Dermis microvascular lymphatic vessel endothelial cell (primary cell): Measurements from ENCODE around the gene ETFA. TPM values are rescaled to one million over a fixed set of nuclear protein-coding genes. Genes with fewer than 3 reads are reported as not detected.
A peak's percentile ranks its signal among the peaks of the same experiment; 100 is the strongest.

Source experiments
- DNase-seq, 2 donors: peaks; one replicate each; pipeline versions ENCODE4 v3.0.0 to v3.0.0-alpha.2; 2010; ENCODE audit warnings: low read depth in 2 of 2
- total RNA-seq: library from RNA; depleted of rRNA; stranded (reverse); fragments of >200 nt; gene quantifications from 2 replicates; pipeline ENCODE4 v1.2.1, GENCODE V29; 2014

Gene ETFA
- total RNA-seq, 1 donor from 2014 or later, result 163 TPM

DNA sequence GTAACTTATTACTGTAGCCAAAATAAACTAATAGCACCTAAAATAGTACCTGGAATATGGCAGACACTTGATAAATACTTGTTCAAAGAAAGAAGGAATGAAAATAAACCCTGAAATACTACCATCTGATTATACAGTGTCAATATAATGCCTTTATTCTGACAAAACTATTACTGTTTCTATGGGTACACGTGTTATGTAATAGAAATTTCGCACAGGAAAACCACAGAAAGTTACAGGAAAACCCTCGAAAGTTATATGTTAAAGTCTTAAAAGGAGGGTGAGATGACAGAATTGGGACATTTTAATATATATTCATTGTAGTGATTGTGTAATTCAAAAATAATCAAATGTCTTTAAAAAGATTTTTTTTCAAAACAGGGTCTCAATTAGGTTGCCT lies 28.8 kb downstream of the ETFA start:
- DNase-seq, result no peak

- no peak for DNase-seq
Measured at GRCh38 chr15:76278651-76279050, 32.6 kb downstream of the ETFA start.

DNA sequence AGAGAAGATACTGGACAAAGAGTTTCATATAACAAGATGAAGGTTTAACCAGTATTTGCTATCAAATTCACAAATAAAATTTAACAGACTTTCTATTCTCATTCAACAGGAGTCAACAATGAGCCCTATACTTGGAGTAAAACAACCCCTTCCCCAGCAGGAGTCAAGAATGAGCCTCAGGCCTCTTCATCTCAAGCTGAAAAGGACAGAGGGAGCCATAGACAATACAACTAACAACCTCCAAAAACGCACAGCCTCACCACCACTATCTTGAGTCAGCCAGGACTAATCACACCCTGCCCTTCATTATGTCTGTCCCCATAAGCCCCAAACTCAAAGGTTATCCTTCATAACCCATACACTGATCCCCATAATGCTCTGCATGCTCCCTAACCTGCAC lies 36.4 kb downstream of the ETFA start:
- DNase-seq, result no peak

DNA sequence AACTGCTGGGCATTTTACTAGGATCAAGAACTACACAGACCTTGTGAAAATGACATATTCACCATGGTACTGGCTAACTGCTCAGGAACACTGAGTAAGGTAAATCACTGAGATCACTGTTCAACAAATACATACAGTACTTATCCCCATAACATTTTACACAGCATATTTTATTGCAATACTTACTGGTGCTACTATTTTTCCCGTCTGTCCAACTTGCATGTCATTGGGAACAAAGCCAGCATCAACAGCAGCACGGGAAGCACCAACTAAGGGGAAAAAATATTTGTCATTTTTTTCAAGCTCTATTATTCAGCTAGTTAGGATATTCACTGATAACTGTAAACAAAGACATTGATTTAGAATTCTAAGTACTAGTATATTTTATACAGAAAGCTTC lies 37.0 kb downstream of the ETFA start:
- peak; percentile 82 to 83 for DNase-seq

GRCh38 chr15:76270876-76271275 lies 40.4 kb downstream of the ETFA start:
- DNase-seq, result no peak

- DNase-seq, result no peak
Measured at GRCh38 chr15:76267077-76267476, 44.2 kb downstream of the ETFA start.

DNA sequence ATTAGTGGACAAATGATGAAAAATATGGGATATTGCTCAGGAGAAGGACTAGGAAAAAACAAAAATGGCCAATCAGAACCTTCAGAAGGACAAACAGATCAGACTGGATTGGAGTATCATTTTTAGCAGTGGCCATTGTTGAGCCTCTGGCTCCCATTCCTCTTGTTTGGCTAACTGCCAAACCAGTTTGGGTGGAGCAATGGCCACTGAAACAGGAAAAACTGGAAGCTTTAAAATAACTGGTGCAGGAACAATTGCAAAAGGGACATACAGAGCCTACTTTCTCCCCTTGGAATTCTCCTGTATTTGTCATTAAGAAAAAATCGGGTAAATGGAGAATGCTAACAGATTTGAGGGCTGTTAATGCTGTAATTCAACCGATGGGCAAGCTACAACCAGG lies 45.5 kb downstream of the ETFA start:
- DNase-seq, result peak in 1 of 2 donors; percentile 17

GRCh38 chr15:76260246-76260938 lies 50.9 kb downstream of the ETFA start:
- no peak for DNase-seq

DNA sequence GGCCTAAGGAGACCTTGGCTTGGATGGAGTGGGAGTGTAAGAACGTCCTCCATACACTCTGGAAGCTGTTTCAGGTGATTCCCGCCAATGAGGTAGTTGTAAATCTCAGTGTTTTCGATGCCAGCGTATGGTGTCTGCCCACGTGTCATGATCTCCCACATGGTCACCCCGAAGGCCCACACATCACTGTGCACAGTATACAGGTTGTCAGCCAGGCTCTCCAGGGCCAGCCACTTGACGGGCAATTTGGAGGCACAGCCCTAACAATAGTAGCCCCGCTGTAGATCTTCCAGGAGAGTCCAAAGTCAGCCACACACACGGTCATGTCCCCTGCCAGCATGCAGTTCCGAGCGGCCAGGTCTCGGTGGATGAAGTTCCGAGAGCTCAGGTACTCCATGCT lies 51.9 kb downstream of the ETFA start:
- DNase-seq, result no peak

DNA sequence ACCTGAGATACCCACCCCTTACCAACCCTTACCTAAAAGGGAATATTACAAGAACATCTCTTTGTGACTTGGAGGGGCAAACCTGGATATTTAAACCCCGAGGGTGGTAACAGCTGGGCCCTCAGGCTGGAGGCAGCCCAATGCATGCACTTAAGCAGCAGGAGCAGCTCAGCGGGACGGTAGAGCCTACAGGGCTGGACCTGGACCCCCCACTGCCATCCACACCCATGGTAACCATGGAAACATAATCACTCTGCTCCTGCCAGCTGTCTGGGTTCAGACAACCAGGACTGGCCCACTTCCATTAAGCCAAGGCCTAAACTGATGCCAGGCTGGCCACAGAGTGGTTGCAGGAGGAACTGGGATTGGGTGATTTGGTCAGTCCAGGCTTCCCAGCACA lies 52.8 kb downstream of the ETFA start:
- no peak for DNase-seq

DNA sequence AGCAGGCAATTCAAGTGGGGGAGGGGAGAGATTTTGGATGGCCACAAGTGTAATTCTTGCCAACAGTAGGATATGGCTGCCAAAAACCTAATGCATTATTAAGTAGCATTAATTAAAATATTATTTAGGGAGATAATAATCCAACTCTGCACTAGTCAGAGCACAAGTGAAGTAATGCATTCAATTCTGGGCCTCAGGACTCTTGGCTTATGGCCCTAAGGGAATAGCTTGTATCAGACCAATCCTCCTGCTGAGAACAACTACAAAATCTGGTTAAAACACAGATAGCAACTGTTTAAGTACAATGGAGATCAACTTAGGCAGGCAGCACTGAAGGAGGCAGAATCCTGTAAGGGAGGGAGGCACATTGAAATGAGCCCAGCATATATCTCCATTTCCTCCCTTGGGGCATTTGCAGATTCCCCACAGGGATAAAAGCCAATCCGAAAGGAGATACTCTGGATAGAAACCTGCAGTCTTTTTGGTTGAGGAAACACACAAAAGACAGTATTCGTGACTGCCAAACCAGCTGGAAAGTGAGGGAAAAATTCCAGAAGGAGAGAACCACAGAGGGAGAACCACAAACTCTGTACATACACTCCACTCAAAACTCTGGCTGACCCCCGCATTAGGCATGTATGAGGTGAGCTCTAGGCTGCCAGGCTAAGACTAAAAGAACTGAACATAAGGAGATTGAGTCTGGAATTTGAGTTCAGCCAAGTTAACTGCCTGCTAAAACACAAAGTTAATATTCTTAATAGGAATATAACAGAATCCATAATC lies 57.4 kb downstream of the ETFA start:
- DNase-seq, result no peak

GRCh38 chr15:76252249-76252648 lies 59.0 kb downstream of the ETFA start:
- no peak for DNase-seq

DNA sequence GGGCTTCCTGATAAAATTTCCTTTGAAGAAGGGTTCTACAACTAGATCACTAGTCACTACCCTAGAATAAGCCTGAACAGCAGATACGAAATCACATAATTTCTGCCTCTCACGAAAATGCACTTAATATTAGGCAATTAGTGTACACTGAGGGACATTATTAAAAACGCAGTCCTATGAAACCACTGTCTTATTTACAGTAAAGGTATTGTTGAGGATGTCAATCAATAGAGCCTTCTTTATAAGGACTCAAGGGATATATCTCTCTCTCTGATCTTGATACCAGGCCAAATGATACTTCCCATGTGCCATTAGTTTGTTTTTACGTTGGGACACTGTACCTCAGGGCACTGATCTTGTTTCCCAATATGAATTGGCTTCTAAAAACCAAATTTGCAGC lies 59.6 kb downstream of the ETFA start:
- DNase-seq, result no peak

GRCh38 chr15:76245072-76245610 lies 66.1 kb downstream of the ETFA start:
- no peak for DNase-seq

- no peak for DNase-seq
Measured at GRCh38 chr15:76239786-76240185, 71.5 kb downstream of the ETFA start.

DNA sequence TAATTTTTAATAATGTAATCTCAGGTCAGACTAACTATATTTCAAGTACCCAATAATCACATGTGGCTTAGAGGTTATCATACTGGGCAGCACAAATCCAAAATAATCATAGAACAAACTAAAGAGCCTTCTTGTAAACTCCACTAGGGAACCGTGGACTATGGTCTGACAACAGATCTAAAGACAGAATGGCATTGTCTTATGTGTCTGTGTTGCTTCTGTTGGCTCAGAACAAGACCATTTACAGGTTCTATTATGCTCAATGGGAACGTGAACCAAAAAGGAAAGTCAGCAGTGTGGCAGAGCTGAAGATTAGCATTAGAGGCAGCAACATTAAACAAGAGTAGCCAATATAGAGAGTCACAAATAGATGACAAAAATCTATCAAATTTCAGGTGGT lies 74.9 kb downstream of the ETFA start:
- DNase-seq, result no peak

DNA sequence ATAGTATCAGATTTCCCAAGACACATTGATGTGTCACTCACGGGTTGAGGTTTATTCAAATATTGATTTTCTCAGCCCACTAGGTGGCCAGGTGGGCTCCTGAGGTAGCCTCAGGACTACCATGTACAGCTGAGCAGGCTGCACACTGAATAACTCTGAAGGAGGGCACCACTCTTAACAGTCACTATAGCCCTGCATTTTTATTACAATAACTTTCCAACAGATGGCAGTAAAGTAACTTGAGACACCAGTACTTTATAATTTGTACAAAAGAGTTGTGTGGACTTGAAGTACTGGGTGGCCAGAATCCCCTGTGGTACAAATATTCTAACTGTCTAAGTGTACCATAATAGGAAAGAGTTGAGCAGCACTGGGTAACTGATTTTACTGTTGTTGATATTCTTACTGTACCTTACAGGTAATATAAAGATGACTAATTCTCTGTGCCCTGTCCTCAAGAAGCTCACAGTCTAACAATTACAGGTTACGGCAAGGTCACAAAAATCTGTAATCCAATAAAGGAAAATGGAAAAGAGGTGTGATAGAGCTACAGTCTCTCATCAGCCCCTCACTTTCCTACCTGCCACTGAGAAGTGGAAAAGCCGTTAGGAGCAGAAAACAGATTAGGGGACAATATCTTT lies 76.0 kb downstream of the ETFA start:
- peak; percentile 45 to 59 for DNase-seq

- DNase-seq, result no peak
Measured at GRCh38 chr15:76234337-76234889, 76.9 kb downstream of the ETFA start.

GRCh38 chr15:76233921-76234320 lies 77.3 kb downstream of the ETFA start:
- DNase-seq, result no peak

GRCh38 chr15:76229266-76229665 lies 82.0 kb downstream of the ETFA start:
- DNase-seq, result no peak

DNA sequence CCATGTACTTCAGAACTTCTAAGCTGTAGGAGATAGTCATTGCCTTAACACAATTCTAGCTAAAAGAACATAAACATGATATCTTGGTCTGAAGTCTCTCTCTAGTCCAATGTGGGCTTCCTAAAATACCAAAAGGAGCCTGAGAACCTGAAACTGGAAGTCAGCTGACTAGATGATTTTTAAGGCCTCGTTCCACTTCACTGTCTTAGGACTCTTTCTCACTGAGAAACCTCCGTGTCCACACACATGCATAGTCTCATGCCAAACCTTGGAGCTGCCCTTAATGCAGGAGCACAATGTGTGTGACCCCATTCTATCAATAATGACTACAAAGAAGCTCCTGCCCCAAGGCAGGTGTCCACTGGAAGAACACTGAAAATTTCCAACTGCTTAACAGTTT lies 87.7 kb downstream of the ETFA start:
- DNase-seq, result no peak

GRCh38 chr15:76222159-76222558 lies 89.1 kb downstream of the ETFA start:
- DNase-seq, result no peak
